Stimulated activated CD4-positive, alpha-beta T cell treated with anti-CD3 and anti-CD28 coated beads, Interleukin-4, amount 100 ng/mL, for 48 hours (primary cell): Measurements from ENCODE around the gene DHRSX.
"Not testable (repeated sequence)": the region's sequence is repeated elsewhere in the genome, so short reads cannot be mapped to it uniquely, and the experiment has no call there.

Experiments used
- DNase-seq, 2 donors: peaks; one replicate each; pipeline ENCODE4 v3.0.0-alpha.2; 2020; ENCODE audit warnings: low read depth in 2 of 2

DHRSX gene, protein sequence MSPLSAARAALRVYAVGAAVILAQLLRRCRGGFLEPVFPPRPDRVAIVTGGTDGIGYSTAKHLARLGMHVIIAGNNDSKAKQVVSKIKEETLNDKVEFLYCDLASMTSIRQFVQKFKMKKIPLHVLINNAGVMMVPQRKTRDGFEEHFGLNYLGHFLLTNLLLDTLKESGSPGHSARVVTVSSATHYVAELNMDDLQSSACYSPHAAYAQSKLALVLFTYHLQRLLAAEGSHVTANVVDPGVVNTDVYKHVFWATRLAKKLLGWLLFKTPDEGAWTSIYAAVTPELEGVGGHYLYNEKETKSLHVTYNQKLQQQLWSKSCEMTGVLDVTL

DNA sequence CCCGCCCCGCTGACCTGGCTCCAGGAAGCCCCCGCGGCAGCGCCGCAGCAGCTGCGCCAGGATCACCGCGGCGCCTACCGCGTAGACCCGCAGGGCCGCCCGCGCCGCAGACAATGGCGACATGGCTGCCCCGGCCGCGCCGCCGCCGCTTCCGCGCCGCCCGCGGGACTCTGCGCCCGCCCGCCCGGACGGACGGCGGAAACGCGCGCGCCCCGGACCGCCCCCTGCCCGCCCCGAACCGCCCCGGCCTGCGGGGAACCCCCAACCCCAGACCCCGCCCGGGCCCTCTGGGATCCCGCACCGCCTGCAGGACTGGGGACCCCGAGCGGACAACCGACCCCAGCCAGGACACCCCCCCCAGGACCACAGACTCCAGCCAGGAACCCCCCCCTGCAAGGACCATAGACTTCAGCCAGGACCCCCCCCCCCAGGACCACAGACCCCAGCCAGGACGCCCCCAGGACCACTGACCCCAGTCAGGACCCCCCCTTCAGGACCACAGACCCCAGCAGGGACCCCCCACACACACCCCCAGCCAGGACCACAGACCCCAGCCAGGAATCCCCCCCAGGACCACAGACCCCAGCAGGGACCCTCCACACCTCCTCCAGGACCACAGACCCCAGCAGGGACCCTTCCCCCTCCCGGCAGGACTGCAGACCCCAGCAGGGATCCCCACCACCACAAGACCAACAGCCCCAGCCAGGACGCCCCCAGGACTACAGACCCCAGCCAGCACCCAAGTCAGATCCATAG, at the start of gene DHRSX, which contains the start of gene ZBED1:
Gene DHRSX, minus strand, starts transcription at position 174 of the 756 bp plus-strand sequence. Its CDS starts 51 bp downstream, at position 123.
Gene ZBED1, minus strand, starts transcription at position 174 of the 756 bp plus-strand sequence. CDS start 10,257 bp downstream, outside the sequence.
- peak; percentile 32 to 42 for DNase-seq

DNA sequence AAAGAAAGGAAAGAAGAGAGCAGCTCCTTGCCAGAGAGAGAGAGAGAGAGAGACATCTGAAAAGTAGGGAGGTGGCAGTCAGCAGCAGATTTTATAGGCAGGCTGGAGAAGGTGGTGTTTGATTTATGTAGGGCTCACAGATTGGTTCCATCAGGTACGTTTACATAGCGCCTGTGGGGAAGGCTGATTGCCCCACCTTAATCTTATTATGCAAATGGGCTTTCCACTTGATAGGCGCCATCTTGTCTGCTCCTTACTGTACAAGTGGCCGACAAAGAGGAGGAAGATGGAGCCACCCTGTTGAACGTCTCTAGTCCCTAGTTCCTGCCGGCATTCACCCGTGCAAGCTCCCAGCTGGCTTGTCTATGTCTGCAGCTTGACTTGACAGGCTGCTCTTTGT, 49.1 kb upstream of the DHRSX start:
- no peak for DNase-seq

DNA sequence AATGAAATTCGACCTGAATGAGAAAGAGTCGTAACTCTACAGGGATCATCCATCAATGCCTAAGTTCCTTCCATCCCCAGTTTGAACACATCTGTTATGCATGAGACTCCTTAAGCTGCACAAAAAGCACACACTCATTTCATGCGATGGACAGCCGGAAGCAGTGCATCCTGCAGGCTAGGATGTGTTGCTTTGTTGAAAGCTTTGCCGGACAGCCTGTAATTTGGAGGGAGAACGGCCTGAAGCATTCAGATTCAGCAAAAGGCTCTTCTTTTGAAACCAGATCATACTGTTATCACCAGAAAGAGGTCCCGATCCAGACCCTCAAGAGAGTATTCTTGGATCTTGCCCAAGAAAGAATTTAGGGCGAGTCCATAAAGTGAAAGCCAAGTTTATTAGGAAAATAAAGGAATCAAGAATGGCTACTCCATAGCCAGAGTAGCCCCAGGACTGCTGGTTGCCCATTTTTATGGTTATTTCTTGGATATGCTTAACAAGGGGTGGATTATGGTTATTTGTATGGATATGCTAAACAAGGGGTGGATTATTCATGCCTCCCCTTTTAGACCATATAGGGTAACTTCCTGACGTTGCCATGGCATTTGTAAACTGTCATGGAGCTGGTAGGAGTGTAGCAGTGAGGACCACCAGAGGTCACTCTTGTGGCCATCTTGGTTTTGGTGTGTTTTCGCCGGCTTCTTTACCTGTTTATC, 48.1 kb upstream of the DHRSX start:
- DNase-seq, result no peak

DNA sequence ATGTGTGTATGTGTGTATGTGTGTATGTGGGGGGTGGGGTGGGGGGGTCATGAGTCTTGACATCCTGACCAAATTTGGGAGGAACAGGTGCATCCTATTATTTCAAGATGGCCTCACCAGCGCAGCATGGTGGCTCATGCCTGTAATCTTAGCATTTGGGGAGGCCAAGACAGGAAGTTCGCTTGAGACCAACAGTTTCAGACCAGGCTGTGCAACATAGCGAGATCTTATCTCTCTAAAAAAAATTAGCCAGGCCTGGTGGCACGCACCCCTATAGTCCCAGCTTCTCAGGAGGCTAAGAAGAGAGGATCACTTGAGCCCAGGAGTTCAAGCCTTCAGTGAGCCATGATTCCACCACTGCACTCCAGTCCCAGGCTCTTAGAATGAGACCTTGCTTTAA, 47.0 kb upstream of the DHRSX start:
- no peak for DNase-seq

DNA sequence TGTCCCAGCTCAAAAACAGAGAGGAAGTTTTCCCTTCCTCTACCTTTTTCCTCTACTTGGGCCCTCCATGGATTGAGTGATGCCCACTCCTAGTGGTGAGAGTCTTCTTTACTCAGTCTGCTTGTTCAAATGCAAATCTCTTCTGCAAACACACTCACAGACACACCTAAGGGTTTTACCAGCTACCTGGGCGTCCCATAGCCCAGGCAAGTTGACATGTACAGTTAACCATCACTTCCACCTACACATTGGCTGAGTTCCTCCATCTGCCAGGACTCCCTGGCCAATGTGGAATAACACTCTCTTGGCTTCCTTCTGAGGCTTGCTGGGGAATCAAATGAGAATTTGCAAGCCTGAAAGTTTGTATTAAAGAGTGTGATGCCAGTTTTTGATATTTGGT, 45.7 kb upstream of the DHRSX start:
- no peak for DNase-seq

DNA sequence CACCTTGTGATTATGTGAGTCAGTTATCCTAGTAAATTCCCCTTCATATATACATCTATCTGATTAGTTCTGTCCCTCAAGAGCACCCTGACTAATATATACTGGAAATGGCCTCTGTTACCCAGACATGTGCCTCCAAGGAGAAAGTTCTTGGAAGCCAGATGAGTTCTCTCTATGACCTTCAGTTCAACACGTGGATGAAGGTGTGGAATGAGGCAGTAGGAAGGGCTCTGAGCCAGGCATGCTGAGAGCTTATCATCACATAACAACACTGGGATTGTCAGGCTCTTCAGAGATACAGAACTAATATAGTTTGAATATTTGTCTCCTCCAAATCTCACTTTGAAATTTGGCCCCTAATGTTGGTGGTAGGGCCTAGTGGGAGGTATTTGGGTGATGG, 44.4 kb upstream of the DHRSX start:
- no peak for DNase-seq

DNA sequence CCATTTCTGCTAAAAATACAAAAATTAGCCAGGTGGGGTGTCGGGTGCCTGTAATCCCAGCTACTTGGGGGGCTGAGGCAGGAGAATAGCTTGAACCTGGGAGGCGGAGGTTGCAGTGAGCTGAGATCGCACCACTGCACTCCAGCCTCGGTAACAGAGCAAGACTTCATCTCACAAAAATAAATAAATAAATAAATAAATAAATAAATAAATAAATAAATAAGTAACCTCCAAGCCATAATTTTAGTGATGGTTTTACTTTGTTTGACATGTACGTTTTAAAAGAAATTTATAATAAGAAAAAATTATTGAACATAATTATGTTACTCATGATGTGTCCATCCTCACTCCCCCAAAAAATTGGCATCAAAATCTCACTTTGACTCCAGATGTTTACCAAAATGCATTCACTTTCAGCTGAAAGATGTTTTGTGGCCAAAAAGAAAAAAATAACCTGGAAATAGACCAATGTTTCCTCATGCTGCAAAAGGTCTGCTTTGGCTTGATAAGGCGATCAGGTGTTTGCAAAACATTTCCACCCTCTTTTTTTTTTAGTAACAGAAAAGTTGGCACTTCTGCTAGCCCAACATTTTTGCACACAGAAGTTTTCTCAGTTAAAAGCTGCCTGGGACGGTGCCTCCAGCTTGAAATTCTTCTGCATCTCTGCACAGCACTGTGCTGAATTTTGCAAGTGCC, 42.2 kb upstream of the DHRSX start:
- no peak for DNase-seq

DNA sequence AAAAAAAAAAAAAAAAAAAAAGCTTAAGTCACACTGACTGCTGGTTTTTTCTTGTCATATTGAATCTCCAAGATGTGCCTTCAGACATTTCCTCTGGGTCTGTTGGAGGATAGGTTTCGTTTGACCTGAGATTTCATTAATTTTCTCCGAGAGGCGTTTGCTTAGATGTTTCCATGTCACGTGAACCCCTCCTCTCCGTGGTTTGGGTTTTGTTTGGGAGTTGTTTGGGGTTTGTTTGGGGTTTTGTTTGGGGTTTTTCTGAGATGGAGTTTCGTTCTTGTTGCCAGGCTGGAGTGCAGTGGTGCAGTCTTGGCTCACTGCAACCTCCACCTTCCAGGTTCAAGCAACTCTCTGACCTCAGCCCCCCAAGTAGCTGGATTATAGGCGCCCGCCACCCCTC, 40.8 kb upstream of the DHRSX start:
- DNase-seq, result no peak

DNA sequence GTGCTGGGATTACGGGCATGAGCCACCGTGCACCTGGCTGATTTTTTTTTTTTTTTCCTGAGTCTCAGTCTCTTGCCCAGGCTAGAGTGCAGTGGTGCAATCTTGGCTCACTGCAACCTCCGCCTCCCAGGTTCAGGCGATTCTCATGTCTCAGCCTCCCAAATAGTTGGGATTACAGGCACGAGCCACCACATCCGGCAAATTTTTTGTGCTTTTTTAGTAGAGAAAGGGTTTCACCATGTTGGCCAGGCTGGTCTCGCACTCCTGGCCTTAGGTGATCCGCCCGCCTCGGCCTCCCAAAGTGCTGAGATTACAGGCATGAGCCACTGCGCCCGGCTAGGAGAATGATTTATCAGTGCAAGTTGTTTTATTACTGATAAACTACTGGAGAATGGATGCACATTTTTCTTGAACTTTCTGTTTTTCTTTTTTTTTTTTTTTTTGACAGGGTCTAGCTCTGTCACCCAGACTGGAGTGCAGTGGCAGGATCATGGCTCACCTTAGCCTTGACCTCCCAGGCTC, 39.7 kb upstream of the DHRSX start:
- no peak for DNase-seq

DNA sequence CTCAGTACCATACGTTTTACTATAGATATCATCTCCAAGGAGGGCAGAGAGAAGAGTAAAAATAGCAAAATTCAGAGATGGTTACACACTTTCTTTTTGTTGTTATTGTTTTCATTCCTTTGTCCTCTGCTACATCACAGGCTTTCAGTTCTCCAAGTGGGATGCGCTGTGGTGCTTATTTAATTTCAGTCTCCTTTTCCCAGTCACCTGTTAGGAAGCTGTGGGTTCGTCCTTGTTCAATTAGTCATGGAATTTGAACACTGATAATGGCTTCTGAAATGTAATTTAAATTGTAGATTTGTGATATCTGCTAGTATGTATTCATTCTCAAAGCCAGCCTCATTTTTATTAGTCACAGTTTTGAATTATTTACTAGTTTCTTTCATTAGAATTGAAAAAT, 38.8 kb upstream of the DHRSX start:
- no peak for DNase-seq

DNA sequence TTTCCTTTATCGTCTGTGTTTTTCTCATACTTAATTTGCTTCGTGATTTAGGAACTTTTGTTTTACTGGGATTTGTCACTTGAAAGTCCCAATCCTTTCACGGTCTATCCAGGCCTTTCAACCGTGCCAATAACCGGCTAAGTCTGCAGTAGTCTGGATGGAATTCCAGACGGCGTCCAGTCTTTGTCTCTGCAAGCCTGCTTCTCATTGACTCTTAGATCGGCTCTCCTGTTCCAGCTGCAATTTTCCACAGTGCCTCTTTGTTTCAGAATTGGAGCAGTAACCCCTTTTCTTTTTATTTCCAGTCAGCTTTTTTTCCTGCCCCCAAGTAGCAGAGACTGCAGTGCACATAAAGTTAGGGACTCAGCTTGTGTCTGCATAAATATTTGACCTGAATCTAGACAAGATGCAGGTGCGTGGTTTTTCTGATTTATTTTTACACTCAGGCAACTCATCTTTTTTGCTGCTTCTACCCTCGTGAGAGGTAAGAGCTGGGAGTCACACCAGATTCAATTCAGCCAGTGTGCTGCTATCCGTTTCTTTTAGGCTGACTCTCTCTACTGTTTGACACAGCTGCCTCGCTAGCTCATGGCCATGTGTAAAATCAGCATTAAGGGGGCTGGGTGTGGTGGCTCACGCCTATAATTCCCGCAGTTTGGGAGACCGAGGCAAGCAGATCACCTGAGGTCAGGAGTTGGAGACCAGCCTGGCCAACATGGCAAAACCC, 37.4 kb upstream of the DHRSX start:
- DNase-seq, result no peak

DNA sequence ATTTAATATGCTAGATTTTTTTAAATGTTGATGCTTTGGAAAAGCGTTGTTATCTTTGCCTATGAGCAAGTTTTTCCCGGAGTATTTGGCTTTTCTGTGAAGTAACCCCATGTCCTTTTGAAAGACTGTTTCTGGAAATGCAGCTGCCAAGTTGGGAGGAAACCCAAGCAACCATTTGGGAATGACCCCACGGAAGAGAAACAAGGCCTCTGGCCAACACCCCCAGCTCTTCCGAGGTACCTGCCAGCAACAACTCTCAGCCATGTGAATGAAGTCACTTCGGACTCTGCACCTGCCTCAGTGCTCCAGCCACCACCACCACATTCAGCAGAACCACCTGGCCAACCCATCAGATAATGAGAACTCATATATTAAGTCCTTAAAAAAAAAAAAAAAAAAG, 36.2 kb upstream of the DHRSX start:
- DNase-seq, result no peak

DNA sequence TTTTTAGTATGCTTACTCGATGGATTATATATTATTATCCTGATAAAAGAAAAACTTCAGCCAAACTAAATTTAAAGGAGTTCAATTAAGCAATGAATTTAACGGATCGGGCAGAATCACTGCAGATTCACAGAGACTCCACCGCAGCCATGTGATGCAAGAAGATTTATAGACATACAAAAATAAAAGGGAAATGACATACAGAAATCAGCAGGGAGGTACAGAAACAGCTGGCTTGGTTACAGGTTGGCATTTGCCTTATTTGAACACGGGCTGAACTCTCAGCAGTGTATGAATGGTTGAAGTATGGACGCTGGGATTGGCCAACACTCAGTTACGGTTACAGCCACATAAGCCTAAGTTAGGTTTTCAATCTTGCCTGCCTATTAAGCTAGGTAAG, 35.4 kb upstream of the DHRSX start:
- DNase-seq, result no peak

DNA sequence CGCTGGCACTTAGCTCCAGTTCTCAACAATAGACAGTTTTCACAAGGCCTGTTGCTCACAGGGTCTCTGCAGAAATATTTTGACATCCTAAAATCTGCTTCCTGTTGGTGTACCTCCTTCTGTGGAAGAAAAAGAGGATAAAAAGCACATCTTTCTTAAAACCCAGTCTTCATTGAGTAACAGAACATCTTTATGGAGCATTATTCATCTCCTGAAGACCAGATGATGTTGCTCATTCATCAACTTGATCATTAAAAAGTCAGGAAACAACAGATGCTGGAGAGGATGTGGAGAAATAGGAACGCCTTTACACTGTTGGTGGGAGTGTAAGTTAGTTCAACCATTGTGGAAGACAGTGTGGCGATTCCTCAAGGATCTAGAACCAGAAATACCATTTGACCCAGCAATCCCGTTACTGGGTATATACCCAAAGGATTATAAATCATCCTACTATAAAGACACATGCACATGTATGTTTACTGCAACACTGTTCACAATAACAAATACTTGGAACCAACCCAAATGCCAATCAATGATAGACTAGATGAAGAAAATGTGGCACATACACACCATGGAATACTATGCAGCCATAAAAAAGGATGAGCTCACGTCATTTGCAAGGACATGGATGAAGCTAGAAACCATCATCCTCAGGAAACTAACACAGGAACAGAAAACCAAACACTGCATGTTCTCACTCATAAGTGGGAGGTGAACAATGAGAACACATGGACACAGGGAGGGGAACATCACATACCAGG, 33.7 kb upstream of the DHRSX start:
- DNase-seq, result not testable (repeated sequence)

DNA sequence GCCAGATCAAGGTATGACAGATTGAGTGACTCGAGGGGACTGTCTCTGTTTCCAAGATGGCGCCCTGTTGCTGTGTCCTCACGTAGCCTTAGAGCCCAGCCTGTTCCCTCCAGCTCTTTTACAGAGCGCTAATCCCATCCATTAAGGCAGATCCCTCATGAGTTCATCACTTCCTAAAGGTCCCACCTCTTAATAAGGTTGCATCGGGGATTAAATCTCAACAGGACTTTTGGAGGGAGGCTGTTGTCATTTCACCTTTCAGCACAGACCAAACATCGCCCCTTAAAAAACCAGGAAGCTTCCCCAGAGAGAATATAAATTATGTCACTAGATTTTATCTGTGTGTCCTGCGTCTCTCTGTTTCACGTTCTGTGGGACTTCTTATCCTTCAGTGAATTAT, 32.6 kb upstream of the DHRSX start:
- DNase-seq, result no peak

DNA sequence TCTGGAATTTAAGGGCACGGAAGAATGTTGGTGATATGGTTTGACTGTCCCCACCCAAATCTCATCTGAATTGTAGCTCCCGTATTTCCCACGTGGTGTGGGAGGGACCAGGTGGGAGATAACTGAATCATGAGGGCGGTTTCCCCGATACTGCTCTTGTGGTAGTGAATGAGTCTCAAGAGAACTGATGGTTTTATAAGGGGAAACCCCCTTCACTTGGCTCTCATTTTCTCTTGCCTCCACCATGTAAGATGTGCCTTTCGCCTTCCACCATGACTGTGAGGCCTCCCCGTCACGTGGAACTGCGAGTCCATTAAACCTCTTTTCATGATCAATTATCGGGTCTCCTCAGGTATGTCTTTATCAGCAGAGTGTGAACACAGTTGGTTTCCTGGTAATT, 25.6 kb upstream of the DHRSX start:
- no peak for DNase-seq

DNA sequence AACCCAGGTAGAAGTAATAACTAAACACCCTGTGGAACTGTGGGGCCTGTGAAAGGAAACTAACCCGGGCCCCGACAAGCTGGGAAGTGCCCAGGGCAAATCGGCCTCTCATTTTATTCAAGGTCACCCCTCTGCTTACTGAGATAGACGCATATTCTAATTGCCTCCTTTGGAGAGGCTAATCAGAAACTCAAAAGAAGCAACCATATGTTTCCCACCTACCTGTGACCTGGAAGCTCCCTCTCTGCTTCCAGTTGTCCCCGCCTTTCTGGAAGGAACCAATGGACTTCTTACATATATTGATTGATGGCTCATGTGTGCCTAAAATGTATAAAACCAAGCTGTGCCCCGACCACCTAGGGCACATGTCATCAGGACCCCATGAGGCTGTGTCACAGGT, 23.1 kb upstream of the DHRSX start:
- DNase-seq, result no peak

DNA sequence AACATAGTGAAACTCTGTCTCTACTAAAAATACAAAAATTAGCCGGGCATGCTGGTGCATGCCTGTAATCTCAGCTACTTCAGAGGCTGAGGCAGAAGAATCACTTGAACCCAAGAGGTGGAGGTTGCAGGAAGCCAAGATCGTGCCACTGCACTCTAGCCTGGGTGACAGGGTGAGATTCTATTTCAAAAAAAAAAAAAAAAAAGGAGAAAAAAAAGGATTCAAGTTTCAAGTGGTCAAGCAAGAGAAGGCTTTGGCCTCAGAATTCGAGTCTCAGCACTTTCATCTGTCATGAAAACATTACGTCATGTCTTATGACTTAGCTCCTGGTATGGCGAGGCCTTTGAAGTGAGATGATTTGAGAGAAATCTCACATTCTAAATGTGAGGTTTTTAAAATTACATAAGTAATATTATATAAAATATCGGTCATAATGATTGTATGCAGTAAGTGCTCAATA, 21.2 kb upstream of the DHRSX start:
- DNase-seq, result no peak

DNA sequence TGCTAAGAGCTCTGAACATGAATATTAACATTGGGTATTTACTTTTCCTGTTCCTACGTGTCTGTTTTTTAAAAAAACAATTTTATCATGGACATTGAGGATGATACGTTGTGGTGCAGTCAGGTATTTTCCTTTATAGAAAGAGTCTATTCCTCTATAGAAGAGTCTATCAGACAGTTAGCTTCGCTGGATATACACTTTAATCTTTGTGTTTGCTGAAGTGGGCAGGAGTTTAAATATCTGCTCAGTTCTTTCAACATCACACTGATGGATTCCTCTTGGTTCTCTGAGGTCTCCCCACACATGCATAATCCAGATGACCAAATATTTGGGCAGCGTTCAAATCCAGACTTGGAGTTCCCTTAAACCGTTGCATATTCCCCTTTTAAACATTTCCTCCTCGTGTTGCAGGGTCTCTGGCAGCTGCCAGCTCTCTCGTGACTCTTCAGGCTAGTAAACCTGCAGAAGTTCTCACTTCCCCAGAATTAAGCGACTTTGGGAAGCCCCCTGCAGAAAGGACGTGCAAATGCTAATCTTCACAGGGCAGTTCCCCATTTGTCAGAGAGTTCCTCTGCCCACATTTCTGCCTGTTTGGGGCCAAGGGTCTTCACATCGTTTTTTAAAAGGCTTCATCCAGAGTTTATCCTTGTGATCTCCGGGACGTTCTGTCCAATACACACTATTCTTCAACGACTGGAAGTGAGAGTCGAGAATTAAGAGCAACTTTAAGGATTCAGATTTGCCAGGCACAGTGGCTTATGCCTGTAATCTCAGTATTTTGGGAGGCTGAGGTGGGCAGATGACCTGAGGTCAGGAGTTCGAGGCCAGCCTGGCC, 20.5 kb upstream of the DHRSX start:
- no peak for DNase-seq
